Fibroblast of skin of abdomen (primary cell): Measurements from ENCODE around the gene GPR35.
"Not testable (repeated sequence)": the region's sequence is repeated elsewhere in the genome, so short reads cannot be mapped to it uniquely, and the experiment has no call there.

Experiments used
- DNase-seq: peaks from one replicate; pipeline ENCODE4 v3.0.0-alpha.2; 2013

The GPR35 gene

DNA sequence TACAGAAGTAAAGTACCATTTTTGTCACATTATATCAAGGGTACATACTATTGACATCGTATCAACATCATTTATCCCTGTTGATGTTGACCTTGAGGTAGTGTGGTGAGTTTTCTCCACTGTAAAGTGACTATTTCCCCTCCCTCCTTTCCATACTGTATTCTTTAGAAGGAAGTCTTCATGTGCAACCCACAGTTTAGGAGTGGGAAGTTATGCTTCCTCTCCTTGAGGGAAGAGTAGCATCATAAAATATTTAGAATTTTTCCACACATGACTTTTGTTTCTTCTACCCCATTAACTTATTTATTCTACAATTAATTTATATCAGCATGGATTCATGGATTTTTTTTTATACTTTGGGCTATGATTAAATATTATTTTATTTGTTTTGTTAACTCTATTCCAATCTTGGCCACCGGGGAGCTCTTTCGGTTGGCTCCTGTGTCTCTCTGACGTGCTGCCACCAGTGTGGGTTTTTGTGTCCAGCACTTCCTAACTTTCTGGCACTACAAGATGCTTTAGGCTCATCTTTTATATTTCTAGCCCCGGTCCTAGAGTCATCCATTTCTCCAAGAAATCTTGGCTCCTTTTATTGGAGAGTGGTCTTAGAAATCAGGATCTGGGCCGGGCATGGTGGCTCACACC lies 38.4 kb downstream of the GPR35 start:
- DNase-seq = no peak

GRCh38 chr2:240664622-240665021 lies 39.3 kb downstream of the GPR35 start:
- no peak for DNase-seq

- DNase-seq = no peak
Measured at GRCh38 chr2:240670402-240670801, 45.1 kb downstream of the GPR35 start.

DNA sequence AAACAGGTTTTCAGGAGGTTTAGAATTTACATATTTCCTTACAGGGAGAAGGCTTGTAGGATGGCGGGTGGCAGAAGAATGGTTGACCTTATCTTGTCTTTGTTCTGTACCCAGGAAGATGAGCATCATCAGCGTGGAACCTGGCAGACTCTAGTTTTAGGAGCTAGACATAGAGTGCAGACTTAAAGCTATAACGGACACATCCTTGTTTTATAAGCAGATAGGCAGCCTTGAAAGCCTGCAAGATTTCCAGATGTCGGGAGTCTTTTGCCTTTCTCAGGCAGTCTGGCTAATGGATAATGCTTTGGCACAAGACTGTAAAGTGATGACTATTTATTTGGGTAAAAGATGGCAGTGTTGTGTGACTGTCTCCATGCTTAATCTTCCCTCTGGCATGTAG lies 45.7 kb downstream of the GPR35 start:
- no peak for DNase-seq

DNA sequence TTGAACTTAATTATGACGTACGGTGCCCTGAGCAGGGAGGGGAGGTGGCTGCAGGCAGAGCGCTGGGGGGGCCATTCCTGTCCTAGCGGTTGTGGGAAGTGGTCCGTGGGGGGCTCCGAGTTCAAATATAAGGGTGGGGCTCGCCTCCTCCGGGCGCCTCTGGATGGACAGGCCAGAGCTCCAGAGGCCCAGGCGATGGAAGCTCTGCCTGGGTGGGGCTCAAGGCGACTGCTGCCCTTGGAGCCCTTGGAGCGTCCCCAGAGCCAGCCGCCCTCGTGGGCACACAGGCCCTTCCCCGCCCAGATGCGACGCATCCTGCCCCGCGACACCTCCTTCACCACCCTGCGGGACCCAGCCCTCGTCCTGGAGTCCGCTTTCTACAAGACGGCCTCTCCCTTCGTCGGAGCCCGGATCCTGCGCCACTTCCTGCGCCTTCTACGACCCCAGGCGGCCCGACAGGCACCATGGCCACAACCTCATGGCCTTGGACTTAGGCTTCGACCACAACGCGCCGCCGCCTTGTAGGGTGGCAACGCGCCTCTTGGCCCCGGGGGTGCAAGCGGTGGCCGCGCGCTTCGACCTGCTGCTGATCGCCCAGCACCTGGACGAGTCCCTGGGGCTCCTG lies 46.9 kb downstream of the GPR35 start:
- DNase-seq = no peak

DNA sequence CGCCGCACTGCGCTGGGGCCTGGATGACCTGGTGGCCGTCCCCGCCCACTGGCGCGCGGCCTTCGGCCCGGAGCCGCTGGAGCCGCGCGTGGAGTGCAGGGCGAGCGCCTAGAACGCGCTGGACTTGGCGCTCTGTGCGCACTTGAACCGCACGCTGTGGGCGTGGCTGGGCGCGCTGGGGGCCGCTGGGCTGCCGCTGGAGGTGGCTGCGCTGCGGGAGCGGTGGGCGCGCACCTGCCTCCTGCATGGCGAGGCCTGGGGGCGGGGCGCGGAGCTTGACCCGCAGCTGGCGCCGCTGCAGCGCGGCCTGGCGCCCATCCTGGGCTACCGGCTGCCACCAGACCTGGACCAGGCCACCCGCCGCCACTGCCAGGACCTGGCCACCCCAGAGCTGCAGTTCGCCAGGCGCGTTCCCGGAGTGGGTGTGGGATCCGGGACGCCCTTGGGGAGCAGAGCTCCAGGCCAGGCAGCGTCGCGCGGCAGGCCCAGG lies 47.5 kb downstream of the GPR35 start:
- no peak for DNase-seq

- DNase-seq = not testable (repeated sequence)
Measured at GRCh38 chr2:240674461-240675184, 49.3 kb downstream of the GPR35 start.

GRCh38 chr2:240675345-240675744 lies 50.1 kb downstream of the GPR35 start:
- not testable (repeated sequence) for DNase-seq

DNA sequence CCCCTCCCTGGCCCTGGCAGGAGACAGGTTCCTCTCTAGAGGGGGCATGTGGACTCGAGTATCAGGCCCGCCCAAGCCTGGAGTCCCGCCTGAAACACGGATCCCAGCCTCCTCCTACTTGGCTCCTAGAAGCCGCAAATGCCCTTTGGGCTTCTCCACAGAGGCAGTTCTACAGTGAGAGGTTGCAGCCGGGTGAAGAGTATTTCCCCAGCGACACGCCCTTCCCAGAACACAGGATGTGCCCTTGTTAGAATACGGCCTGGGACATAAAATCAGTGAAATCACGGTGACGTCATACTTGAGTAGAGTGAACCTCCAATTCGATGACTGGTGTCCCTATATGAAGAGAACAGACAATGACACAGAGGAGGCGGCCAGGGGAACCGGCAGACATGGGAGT lies 52.8 kb downstream of the GPR35 start:
- not testable (repeated sequence) for DNase-seq

DNA sequence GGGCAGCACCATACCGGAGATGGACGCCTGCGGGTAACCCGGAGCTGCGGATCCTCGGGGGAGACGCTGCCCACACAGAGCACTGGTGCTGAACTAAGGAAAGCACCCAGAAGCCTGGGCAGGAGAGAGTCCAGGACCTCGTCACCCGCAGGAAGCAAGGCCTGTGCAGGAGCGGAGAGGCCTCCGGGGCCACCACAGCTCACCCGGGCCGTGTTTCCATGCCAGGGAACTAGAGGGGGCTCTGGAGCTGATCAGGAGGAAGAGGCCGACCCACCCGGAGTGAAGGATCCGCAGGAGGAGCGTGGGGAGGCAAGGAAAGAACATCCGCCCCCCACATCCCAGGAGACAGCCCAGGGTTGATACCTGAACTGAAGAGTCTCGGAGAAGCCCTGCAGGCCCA lies 53.6 kb downstream of the GPR35 start:
- DNase-seq = not testable (repeated sequence)

- DNase-seq = not testable (repeated sequence)
Measured at GRCh38 chr2:240680185-240680584, 54.9 kb downstream of the GPR35 start.
